ENCODE results near the gene TBC1D20. TPM values are rescaled to one million over a fixed set of nuclear protein-coding genes. Genes with fewer than 3 reads are reported as not detected.

The TBC1D20 gene
- total RNA-seq, 1 donor from 2014 or later, result 64.0 TPM

DNA sequence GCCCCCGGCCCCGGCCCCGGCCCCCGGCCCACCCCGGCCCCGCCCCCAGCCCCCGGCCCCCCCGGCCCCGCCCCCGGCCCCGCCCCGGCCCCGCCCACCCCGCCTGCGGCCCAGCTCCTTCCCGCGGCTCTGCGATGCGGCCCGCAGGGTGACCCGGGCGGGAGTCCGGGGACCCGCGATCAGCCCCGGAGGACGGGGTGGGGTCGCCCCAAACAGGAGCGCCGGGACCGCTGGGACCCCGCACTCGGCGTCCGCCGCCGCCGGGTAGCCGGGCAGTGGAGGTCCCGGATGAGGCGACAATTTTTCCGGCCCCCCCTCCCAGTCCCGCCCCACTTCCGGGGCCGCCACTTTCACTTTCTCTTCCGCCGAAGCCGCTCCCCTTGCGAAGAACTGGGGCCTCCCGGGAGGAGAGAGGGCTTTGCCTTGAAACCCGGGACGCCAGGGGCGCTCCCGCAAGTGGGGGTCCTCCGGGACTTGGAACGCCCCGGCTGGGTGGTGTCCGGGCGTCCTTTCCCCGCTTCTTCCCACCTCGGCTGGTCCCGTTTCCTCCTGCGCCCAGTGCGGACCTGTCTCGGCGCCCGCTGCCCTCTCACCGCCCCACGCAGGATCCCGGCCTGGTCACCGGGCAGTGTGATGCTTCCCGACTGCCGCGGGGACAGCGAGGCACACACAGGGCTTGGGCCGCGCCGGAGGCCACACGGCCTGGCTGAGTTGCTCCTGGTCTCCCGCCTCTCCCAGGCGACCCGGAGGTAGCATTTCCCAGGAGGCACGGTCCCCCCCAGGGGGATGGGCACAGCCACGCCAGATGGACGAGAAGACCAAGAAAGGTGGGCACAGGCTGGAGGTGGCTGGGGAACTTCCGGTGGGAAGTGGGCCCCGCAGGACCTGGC lies 54.1 kb downstream of the TBC1D20 start, which contains the start of gene RBCK1:
Gene RBCK1 (plus strand): TSS at position 347 of the 890 bp plus-strand sequence. CDS start 459 bp downstream, at position 806.
- H3K27ac Mint-ChIP-seq (ENCODE audit: unreplicated experiment), result peak within 1 kb of the TSS; percentile 97
- peaks cover 7% of the 10 kb centered on the region for H3K9me3 Mint-ChIP-seq (ENCODE audit: low read depth)
- peaks cover 13% of the 10 kb centered on the region for H3K36me3 Mint-ChIP-seq (ENCODE audit: low read depth)
- H3K4me3 Mint-ChIP-seq (ENCODE audit: unreplicated experiment), result peak within 1 kb of the TSS; percentile 89
- peak; percentile 90 for DNase-seq (ENCODE audit: low spot score)
- H3K27me3 Mint-ChIP-seq (ENCODE audit: low read depth), result no peaks in the 10 kb centered on the region
- peaks cover 28% of the 10 kb centered on the region for H3K4me1 Mint-ChIP-seq (ENCODE audit: low read depth)
- TF ChIP-seq, protein P1, sequence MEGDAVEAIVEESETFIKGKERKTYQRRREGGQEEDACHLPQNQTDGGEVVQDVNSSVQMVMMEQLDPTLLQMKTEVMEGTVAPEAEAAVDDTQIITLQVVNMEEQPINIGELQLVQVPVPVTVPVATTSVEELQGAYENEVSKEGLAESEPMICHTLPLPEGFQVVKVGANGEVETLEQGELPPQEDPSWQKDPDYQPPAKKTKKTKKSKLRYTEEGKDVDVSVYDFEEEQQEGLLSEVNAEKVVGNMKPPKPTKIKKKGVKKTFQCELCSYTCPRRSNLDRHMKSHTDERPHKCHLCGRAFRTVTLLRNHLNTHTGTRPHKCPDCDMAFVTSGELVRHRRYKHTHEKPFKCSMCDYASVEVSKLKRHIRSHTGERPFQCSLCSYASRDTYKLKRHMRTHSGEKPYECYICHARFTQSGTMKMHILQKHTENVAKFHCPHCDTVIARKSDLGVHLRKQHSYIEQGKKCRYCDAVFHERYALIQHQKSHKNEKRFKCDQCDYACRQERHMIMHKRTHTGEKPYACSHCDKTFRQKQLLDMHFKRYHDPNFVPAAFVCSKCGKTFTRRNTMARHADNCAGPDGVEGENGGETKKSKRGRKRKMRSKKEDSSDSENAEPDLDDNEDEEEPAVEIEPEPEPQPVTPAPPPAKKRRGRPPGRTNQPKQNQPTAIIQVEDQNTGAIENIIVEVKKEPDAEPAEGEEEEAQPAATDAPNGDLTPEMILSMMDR (IDR thresholded peaks at IDR 0.05), result peak; percentile 20

DNA sequence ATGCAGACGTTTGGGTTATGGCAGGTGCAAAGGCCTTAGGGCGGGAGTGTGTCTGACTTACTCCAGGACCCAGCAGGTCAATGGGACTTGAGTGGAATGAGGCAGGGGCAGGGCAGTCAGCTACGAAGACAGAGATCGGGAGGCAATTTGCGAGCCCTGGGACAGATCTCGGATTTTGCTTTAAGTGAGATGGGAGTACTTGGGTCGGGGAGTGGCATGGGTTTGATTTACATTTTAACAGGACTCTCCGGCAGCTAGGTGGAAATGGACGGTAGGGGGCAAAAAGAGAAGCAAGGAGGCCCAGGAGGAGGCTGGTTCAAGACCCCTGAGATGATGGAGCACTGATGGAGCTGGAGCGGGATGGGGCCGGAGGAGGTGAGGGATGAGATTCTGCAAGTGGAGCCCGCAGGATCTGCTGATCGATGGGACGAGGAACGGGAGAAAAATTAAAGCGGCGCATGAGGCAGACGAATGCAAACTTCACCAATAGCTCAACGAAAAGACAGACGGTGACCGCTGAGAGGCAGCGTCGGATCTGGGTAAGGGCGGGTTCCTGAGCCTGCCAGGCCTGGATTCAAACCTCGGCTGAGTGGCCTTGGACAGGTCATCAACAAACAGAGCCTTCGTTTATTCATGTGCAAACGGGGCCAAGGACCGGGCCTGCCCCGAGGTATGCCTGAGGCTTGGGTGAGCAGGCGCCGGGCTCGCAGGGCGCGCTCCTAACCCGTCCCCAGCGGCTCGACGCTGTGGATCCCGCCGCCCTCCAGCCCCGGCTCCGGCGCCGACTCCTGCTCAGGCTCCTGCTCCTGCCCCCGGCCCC lies 55.0 kb downstream of the TBC1D20 start:
- H3K9me3 Mint-ChIP-seq (ENCODE audit: low read depth), result peaks cover 10% of the 10 kb centered on the region
- peak; percentile 96 for DNase-seq (ENCODE audit: low spot score)
- H3K27ac Mint-ChIP-seq (ENCODE audit: unreplicated experiment), result peak overlapping the region; percentile 97
- H3K27me3 Mint-ChIP-seq (ENCODE audit: low read depth), result no peaks in the 10 kb centered on the region
- peaks cover 8% of the 10 kb centered on the region for H3K36me3 Mint-ChIP-seq (ENCODE audit: low read depth)
- peak overlapping the region; percentile 78 for H3K4me3 Mint-ChIP-seq (ENCODE audit: unreplicated experiment)
- TF ChIP-seq, protein P1 (IDR thresholded peaks at IDR 0.05), result peak; percentile 72
- H3K4me1 Mint-ChIP-seq (ENCODE audit: low read depth), result peaks cover 28% of the 10 kb centered on the region

DNA sequence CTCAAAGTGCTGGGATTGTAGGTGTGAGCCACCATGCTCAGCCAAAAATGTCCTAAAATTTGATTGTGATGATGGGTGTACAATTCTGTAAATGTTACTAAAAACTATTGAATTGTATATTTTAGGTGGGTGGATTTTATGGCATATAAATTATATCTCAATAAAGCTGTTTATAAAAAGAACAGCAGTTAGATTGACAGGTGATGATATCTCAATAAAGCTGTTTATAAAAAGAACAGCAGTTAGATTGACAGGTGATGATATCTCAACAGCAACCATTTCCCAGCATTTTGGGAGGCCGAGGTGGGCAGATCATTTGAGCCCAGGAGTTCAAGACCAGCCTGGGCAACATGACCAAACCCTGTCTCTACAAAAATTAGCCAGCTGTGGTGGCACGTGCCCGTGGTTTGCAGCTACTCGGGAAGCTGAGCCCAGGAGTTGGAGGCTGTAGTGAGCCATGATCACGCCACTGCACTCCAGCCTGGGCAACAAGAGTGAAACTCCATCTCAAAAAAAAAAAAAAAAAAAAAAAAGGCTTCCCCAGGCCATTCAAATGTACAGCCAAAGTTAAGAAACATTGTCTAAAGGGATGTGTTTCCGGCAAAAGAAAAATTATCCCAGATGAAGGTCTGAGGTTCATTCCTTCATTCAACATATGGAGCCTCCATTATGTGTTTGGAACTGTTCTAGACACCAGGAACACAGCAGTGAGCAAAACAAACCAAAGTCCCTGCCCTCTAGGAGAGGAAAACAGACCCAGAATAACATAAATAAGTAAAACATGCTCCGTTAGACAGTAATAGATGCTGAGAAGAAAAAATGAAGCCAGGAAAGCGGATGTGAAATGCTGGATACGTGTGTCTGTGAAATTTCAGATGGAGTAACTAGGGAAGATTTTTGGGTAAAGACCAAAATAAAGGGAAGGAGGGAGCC lies 55.9 kb downstream of the TBC1D20 start:
- H3K4me3 Mint-ChIP-seq (ENCODE audit: unreplicated experiment), result peak overlapping the region; percentile 78
- H3K27ac Mint-ChIP-seq (ENCODE audit: unreplicated experiment), result peak overlapping the region; percentile 97
- H3K27me3 Mint-ChIP-seq (ENCODE audit: low read depth), result no peaks in the 10 kb centered on the region
- peaks cover 2% of the 10 kb centered on the region for H3K36me3 Mint-ChIP-seq (ENCODE audit: low read depth)
- DNase-seq (ENCODE audit: low spot score), result no peak
- peaks cover 10% of the 10 kb centered on the region for H3K9me3 Mint-ChIP-seq (ENCODE audit: low read depth)
- TF ChIP-seq, protein P1 (IDR thresholded peaks at IDR 0.05), result no peak
- H3K4me1 Mint-ChIP-seq (ENCODE audit: low read depth), result peaks cover 34% of the 10 kb centered on the region

DNA sequence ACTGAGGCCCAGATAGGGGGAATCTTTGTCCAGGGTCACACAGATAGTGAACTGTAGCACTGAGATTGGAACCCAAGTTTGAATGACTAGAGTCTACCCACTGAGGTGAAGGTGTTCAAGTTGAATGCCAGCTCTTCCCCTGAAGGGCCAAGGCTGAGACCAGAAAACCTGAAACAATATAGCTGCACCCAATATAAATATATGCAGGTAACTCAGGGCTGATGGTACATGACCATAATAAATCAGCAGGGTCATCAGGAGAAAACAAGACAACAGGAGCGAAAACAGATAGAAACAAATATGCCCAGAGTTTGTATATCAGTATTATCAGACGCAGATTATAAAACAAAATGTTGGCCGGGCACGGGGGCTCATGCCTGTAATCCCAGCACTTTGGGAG lies 58.2 kb downstream of the TBC1D20 start:
- H3K4me3 Mint-ChIP-seq (ENCODE audit: unreplicated experiment), result no peak overlapping the region
- peaks cover 10% of the 10 kb centered on the region for H3K9me3 Mint-ChIP-seq (ENCODE audit: low read depth)
- H3K27me3 Mint-ChIP-seq (ENCODE audit: low read depth), result no peaks in the 10 kb centered on the region
- no peak overlapping the region for H3K27ac Mint-ChIP-seq (ENCODE audit: unreplicated experiment)
- no peak for DNase-seq (ENCODE audit: low spot score)
- TF ChIP-seq, protein P1 (IDR thresholded peaks at IDR 0.05), result no peak
- H3K36me3 Mint-ChIP-seq (ENCODE audit: low read depth), result no peaks in the 10 kb centered on the region
- peaks cover 32% of the 10 kb centered on the region for H3K4me1 Mint-ChIP-seq (ENCODE audit: low read depth)
